Stimulated activated naive B cell treated with anti-CD40 and anti-IgM and Interleukin-4, amounts not matched to agents 10 μg/mL and 1 μg/mL and 100 μg/mL, for 72 hours (primary cell): ENCODE data around the gene SETD1A.

ENCODE experiments used
- ATAC-seq, 2 donors: fragments of 150-1000 bp; cut with Tn5 transposase; replicated peaks; 2 replicates each; pipeline ENCODE4 v1.10.0; 2021; ENCODE audit warnings: moderate library complexity in 1 of 2
- DNase-seq: peaks from one replicate; pipeline ENCODE4 v3.0.0; 2021
- H3K27ac Mint-ChIP-seq: one replicate; pipeline ENCODE4 v1.8.0; 2022; ENCODE audit warnings: mild to moderate bottlenecking, mixed read lengths
- H3K27me3 Mint-ChIP-seq, 2 donors: one replicate each; pipeline ENCODE4 v1.8.0; 2022; ENCODE audit warnings: mixed read lengths in 2 of 2
- H3K36me3 Mint-ChIP-seq, 2 donors: one replicate each; pipeline ENCODE4 v1.8.0; 2022; ENCODE audit warnings: mixed read lengths in 2 of 2, mild to moderate bottlenecking in 1 of 2
- H3K4me1 Mint-ChIP-seq, 2 donors: one replicate each; pipeline ENCODE4 v1.8.0; 2022; ENCODE audit warnings: mixed read lengths in 2 of 2, mild to moderate bottlenecking in 1 of 2
- H3K4me3 Mint-ChIP-seq, 2 donors: one replicate each; pipeline ENCODE4 v1.8.0; 2022; ENCODE audit warnings: mild to moderate bottlenecking in 2 of 2, mixed read lengths in 2 of 2, moderate library complexity in 1 of 2
- H3K9me3 Mint-ChIP-seq, 2 donors: one replicate each; pipeline ENCODE4 v1.8.0; 2022; ENCODE audit warnings: mixed read lengths in 2 of 2, mild to moderate bottlenecking in 1 of 2

The SETD1A gene

DNA sequence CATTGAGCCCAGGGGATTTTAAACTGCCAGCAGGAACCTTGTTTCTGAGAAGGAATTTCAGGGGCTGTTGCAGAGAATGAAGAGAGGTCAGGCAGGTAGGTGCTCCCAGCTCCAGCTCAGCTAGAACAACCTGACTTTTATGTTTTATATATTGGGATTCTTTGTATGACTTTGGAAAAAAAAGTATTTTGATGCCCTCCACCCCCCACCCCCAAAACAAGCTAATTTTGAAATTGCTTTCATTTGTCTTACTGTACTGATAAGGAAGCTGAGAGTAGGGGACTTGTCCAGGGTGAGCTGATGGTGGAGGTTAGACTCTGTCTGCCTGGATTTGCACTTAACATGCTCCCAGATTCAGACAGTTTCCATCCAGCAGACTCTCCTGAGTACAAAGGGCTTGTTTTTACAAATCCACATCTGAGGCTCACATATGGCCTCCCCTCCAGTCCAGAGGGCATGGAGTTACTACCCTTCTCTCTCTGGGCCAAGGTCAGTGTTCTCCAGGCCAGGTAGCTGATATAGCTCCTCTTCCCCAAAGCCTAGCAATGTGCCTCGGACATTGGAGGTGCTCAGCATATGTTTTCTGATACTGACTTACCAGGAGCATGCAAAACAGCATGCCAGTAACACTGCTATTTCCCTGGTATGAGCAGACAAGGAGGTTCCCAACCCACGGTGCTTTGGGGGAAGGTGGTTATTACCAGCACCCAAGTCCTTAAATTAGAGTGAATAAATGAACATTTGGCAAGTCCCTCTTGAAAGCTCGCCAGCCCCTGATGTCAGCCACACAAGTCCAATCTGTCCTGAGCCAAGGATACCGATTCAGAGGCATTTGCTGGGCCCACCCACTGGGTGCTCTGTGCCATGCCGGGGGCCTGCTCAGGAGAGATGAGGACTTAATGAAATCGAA is 41.6 kb downstream of the SETD1A start:
- ATAC-seq (no peak), DNase-seq (no peak)
- peaks cover 5 to 18% of the 10 kb centered on the region in 2 donors for H3K27me3 Mint-ChIP-seq
- no peaks in the 10 kb centered on the region for H3K36me3 Mint-ChIP-seq
- H3K9me3 Mint-ChIP-seq = no peaks in the 10 kb centered on the region
- H3K27ac Mint-ChIP-seq = no peak overlapping the region
- no peak overlapping the region for H3K4me3 Mint-ChIP-seq
- H3K4me1 Mint-ChIP-seq = peaks cover 10 to 15% of the 10 kb centered on the region in 2 donors

DNA sequence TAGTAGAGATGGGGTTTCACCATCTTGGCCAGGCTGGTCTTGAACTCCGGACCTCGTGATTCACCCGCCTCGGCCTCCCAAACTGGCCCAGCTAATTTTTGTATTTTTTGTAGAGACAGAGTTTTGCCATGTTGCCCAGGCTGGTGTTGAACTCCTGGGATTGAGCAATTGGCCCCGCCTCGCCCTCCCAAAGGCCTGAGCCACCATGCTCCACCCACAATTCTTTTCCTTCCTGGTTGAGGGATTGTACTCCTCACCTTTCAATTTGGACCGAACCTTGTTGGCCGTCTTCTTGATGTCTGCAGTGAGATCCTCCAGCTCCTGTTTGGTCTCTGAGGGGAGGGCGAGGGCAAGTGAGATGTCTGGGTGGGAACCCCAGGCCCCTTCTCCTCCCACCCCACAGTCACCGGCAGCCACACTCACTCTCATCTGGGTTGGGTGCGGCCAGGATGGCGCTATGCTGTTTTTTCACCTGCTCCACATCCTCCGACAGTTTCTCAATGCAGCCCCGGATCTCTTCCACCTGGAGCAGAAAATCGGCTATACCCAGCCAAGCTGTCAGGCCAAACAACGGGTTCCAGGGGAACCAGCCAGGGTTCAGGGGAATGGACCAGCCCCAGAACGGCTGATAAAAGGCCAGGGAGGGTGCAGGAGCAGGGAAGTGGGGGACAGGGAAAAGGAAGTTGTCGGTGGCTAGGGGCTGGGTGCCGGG is 43.3 kb downstream of the SETD1A start:
- no peak overlapping the region for H3K4me3 Mint-ChIP-seq
- H3K4me1 Mint-ChIP-seq = peaks cover 7 to 15% of the 10 kb centered on the region in 2 donors
- H3K27ac Mint-ChIP-seq = no peak overlapping the region
- H3K36me3 Mint-ChIP-seq = no peaks in the 10 kb centered on the region
- DNase-seq (no peak), ATAC-seq (no peak)
- H3K9me3 Mint-ChIP-seq = no peaks in the 10 kb centered on the region
- peaks cover 5 to 22% of the 10 kb centered on the region in 2 donors for H3K27me3 Mint-ChIP-seq

DNA sequence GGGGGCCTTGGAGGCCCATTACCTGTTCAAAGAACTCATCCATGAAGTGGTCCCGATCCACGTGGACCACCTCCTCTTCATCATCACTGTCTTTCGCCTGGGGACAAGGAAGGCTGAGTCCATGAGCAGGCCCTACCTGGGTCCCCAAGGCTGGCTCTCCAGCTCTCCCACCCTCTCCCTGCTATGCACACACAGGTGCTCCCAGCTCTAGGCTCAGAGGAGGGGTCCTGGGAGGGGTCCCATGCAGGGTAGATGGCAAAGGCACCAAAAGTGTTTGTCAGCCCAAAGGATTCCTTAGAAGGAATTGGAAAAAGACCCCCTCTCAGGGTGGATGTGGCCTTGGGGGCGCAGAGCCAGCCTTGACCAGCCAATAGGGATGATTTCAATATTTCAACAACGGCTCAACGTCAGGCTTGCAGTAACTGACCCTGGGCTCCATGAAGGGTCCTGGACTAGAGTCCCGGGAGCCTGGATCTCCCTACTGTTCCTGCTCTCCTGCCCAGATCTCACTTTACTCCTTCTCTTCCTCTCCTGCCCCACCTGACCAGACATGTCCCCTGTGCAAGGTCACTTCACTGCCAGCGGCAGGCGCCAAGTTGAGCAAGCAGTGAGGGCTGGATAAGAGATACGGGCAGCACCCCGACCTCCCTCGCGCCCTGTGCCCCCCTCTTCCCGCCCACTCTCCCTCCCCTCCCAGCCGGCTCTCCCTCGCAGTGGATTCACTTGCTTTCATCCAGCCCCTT is 44.1 kb downstream of the SETD1A start:
- no peak for DNase-seq
- no peak for ATAC-seq
- peaks cover 10 to 30% of the 10 kb centered on the region in 2 donors for H3K27me3 Mint-ChIP-seq
- H3K27ac Mint-ChIP-seq = no peak overlapping the region
- H3K4me1 Mint-ChIP-seq = peaks cover 3 to 9% of the 10 kb centered on the region in 2 donors
- no peaks in the 10 kb centered on the region for H3K9me3 Mint-ChIP-seq
- peak overlapping the region in 1 of 2 donors; percentile 19 for H3K4me3 Mint-ChIP-seq
- H3K36me3 Mint-ChIP-seq = no peaks in the 10 kb centered on the region

- no peaks in the 10 kb centered on the region for H3K9me3 Mint-ChIP-seq
- DNase-seq = no peak
- H3K36me3 Mint-ChIP-seq = no peaks in the 10 kb centered on the region
- no peak overlapping the region for H3K27ac Mint-ChIP-seq
- ATAC-seq = no peak
- peaks cover 3 to 4% of the 10 kb centered on the region in 2 donors for H3K4me1 Mint-ChIP-seq
- H3K4me3 Mint-ChIP-seq = peak overlapping the region in 1 of 2 donors; percentile 19
- H3K27me3 Mint-ChIP-seq = peaks cover 10 to 33% of the 10 kb centered on the region in 2 donors
Measured at GRCh38 chr16:31002250-31002700, 44.7 kb downstream of the SETD1A start.

GRCh38 chr16:31002862-31003341 is 45.3 kb downstream of the SETD1A start:
- H3K4me1 Mint-ChIP-seq = no peaks in the 10 kb centered on the region
- no peaks in the 10 kb centered on the region for H3K9me3 Mint-ChIP-seq
- H3K27me3 Mint-ChIP-seq = peaks cover 10 to 37% of the 10 kb centered on the region in 2 donors
- ATAC-seq (no peak), DNase-seq (no peak)
- no peak overlapping the region for H3K4me3 Mint-ChIP-seq
- H3K27ac Mint-ChIP-seq = peak overlapping the region; percentile 4
- H3K36me3 Mint-ChIP-seq = no peaks in the 10 kb centered on the region

- ATAC-seq = no peak
- H3K27ac Mint-ChIP-seq = no peak overlapping the region
Measured at GRCh38 chr16:31003744-31004143, 46.2 kb downstream of the SETD1A start.

GRCh38 chr16:31004658-31005057 is 47.1 kb downstream of the SETD1A start:
- Mint-ChIP-seq H3K27ac (no peak overlapping the region), H3K9me3 (no peaks in the 10 kb centered on the region), H3K4me3 (no peak overlapping the region), H3K36me3 (no peaks in the 10 kb centered on the region), H3K27me3 (peaks cover 16 to 53% of the 10 kb centered on the region in 2 donors), H3K4me1 (peaks cover 0 to under 1% of the 10 kb centered on the region in 2 donors)
- no peak for DNase-seq
- no peak for ATAC-seq

More at GRCh38 chr16:31003744-31004143, 46.2 kb downstream of the SETD1A start:
- no peak for DNase-seq
- Mint-ChIP-seq H3K36me3 (no peaks in the 10 kb centered on the region), H3K27me3 (peaks cover 10 to 44% of the 10 kb centered on the region in 2 donors), H3K4me3 (no peak overlapping the region), H3K9me3 (no peaks in the 10 kb centered on the region), H3K4me1 (no peaks in the 10 kb centered on the region)

- ATAC-seq (no peak), DNase-seq (no peak)
- Mint-ChIP-seq H3K27ac (no peak overlapping the region), H3K4me3 (no peak overlapping the region), H3K27me3 (peaks cover 21 to 60% of the 10 kb centered on the region in 2 donors), H3K36me3 (no peaks in the 10 kb centered on the region), H3K4me1 (peaks cover 0 to 6% of the 10 kb centered on the region in 2 donors), H3K9me3 (no peaks in the 10 kb centered on the region)
Measured at GRCh38 chr16:31005350-31006085, 48.0 kb downstream of the SETD1A start.

DNA sequence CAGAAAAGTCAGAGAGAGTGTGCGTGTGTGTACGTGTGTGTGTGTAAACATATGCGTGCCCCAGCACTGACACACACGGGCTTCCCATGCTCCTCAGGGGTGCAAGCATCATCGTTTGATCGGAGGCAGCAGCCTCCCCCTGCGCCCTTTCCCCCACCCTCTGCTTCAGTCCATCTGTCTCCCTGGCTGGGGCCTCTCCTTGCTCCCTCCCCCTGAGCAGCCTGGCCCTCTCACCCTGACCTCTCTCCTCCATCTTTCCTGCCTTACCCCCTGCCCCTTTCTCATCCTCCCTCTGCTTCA is 48.5 kb downstream of the SETD1A start:
- ATAC-seq = no peak
- H3K27ac Mint-ChIP-seq = no peak overlapping the region
- H3K36me3 Mint-ChIP-seq = no peaks in the 10 kb centered on the region
- no peak for DNase-seq
- peaks cover 0 to 6% of the 10 kb centered on the region in 2 donors for H3K4me1 Mint-ChIP-seq
- no peaks in the 10 kb centered on the region for H3K9me3 Mint-ChIP-seq
- peaks cover 22 to 62% of the 10 kb centered on the region in 2 donors for H3K27me3 Mint-ChIP-seq
- no peak overlapping the region for H3K4me3 Mint-ChIP-seq

GRCh38 chr16:31006589-31006988 is 49.0 kb downstream of the SETD1A start:
- no peak for DNase-seq
- Mint-ChIP-seq H3K9me3 (no peaks in the 10 kb centered on the region), H3K36me3 (no peaks in the 10 kb centered on the region), H3K27me3 (peaks cover 27 to 64% of the 10 kb centered on the region in 2 donors), H3K27ac (no peak overlapping the region), H3K4me3 (no peak overlapping the region), H3K4me1 (peaks cover 3 to 12% of the 10 kb centered on the region in 2 donors)
- no peak for ATAC-seq

DNA sequence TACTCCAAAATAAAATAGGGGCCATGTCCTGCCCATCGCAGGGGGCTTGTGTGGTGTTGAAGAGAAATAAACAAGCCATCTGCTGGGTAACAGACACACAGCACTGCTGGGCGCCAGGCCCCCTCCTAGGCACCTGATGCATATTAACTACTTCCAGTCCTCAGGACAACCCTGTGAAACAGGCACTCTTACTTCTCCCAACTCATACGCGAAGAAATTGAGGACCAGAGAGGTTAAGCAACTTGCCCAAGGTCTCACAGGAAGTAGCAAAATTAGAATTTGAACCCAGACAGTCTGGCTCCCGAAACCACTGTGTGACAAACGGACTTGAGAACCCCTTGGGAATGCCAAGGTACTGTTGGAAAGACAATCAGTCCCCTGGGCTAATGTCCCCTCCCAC is 50.1 kb downstream of the SETD1A start:
- Mint-ChIP-seq H3K4me3 (no peak overlapping the region), H3K27ac (no peak overlapping the region), H3K9me3 (no peaks in the 10 kb centered on the region), H3K36me3 (no peaks in the 10 kb centered on the region), H3K4me1 (peaks cover 5 to 13% of the 10 kb centered on the region in 2 donors), H3K27me3 (peaks cover 31 to 66% of the 10 kb centered on the region in 2 donors)
- DNase-seq = no peak
- ATAC-seq = no peak

- no peak overlapping the region for H3K27ac Mint-ChIP-seq
- H3K9me3 Mint-ChIP-seq = no peaks in the 10 kb centered on the region
- DNase-seq (no peak), ATAC-seq (no peak)
- H3K4me1 Mint-ChIP-seq = peaks cover 5 to 13% of the 10 kb centered on the region in 2 donors
- no peaks in the 10 kb centered on the region for H3K36me3 Mint-ChIP-seq
- H3K4me3 Mint-ChIP-seq = no peak overlapping the region
- H3K27me3 Mint-ChIP-seq = peaks cover 31 to 68% of the 10 kb centered on the region in 2 donors
Measured at GRCh38 chr16:31008149-31008548, 50.6 kb downstream of the SETD1A start.

GRCh38 chr16:31008551-31008950 is 51.0 kb downstream of the SETD1A start:
- Mint-ChIP-seq H3K4me1 (peaks cover 8 to 17% of the 10 kb centered on the region in 2 donors), H3K4me3 (no peak overlapping the region), H3K27me3 (peaks cover 31 to 64% of the 10 kb centered on the region in 2 donors), H3K9me3 (peaks cover 0 to 1% of the 10 kb centered on the region in 2 donors), H3K27ac (no peak overlapping the region), H3K36me3 (no peaks in the 10 kb centered on the region)
- ATAC-seq = no peak
- no peak for DNase-seq
